DMS114 treated with DMSO at 0.1 percent for 48 hours (cell line): Measurements from ENCODE around the gene SPSB4.

Source experiments
- DNase-seq: peaks from one replicate; lab custom pipeline; 2025; ENCODE audit not compliant: unreplicated experiment; lab: John Stamatoyannopoulos, UW

Gene SPSB4

GRCh38 chr3:141052201-141053069, 1.3 kb downstream of the SPSB4 start:
- DNase-seq: no peak

- DNase-seq: no peak
Measured at GRCh38 chr3:141055136-141055535, 4.0 kb downstream of the SPSB4 start.

- no peak for DNase-seq
Measured at GRCh38 chr3:141055536-141056445, 4.6 kb downstream of the SPSB4 start.

GRCh38 chr3:141056751-141057171, 5.6 kb downstream of the SPSB4 start:
- no peak for DNase-seq

GRCh38 chr3:141057436-141057835, 6.3 kb downstream of the SPSB4 start:
- DNase-seq: no peak

- DNase-seq: no peak
Measured at GRCh38 chr3:141057946-141058800, 7.0 kb downstream of the SPSB4 start.

GRCh38 chr3:141058996-141059395, 7.8 kb downstream of the SPSB4 start:
- DNase-seq: no peak

GRCh38 chr3:141059816-141060215, 8.7 kb downstream of the SPSB4 start:
- no peak for DNase-seq

- no peak for DNase-seq
Measured at GRCh38 chr3:141060327-141060726, 9.2 kb downstream of the SPSB4 start.

- DNase-seq: no peak
Measured at GRCh38 chr3:141063831-141064230, 12.7 kb downstream of the SPSB4 start.

GRCh38 chr3:141064255-141064926, 13.2 kb downstream of the SPSB4 start:
- DNase-seq: no peak

- no peak for DNase-seq
Measured at GRCh38 chr3:141065258-141065657, 14.1 kb downstream of the SPSB4 start.

- no peak for DNase-seq
Measured at GRCh38 chr3:141065841-141066805, 15.0 kb downstream of the SPSB4 start.

- no peak for DNase-seq
Measured at GRCh38 chr3:141067206-141067974, 16.2 kb downstream of the SPSB4 start.

GRCh38 chr3:141070229-141070628, 19.1 kb downstream of the SPSB4 start:
- DNase-seq: no peak

- no peak for DNase-seq
Measured at GRCh38 chr3:141070727-141071357, 19.7 kb downstream of the SPSB4 start.

- DNase-seq: no peak
Measured at GRCh38 chr3:141071681-141072260, 20.6 kb downstream of the SPSB4 start.

GRCh38 chr3:141072950-141073349, 21.8 kb downstream of the SPSB4 start:
- DNase-seq: no peak
